OCI-LY3 (cell line): ENCODE measurements around the gene HS3ST3B1.

Source experiments
- H2AFZ ChIP-seq: fragments of 200-600, 300-600 bp; shearing (Covaris generic); 2 replicates; pipeline ENCODE4 v1.6.0; 2014; ENCODE audit warnings: antibody characterized with exemption, low read depth, low read length
- H3K27ac ChIP-seq: fragments of 200-600, 300-600 bp; sonication (generic); 2 replicates; pipeline ENCODE4 v1.5.1; 2014; ENCODE audit warnings: mild to moderate bottlenecking, low read length, moderate library complexity, mixed read lengths
- H3K27me3 ChIP-seq: fragments of 200-600, 300-600 bp; sonication (generic); 2 replicates; pipeline ENCODE4 v1.6.1; 2014; ENCODE audit warnings: low read depth, low read length, mixed read lengths
- H3K36me3 ChIP-seq: fragments of 200-600, 300-600 bp; sonication (generic); replicated peaks from 2 replicates; pipeline ENCODE3; 2014; ENCODE audit warnings: low read depth, low read length, mixed read lengths
- H3K4me1 ChIP-seq: fragments of 300-600, 200-600 bp; sonication (generic); 2 replicates; pipeline ENCODE4 v1.6.1; 2014; ENCODE audit warnings: low read length, mixed read lengths
- H3K4me2 ChIP-seq: fragments of 200-600, 300-600 bp; sonication (generic); 2 replicates; pipeline ENCODE4 v1.6.1; 2014; ENCODE audit warnings: low read length, mixed read lengths
- H3K4me3 ChIP-seq: fragments of 300-600, 200-600 bp; sonication (generic); 2 replicates; pipeline ENCODE4 v1.5.1; 2014; ENCODE audit warnings: antibody characterized with exemption, mild to moderate bottlenecking, low read length, moderate library complexity
- H3K79me2 ChIP-seq: fragments of 300-600, 200-600 bp; shearing (Covaris generic); 2 replicates; pipeline ENCODE4 v1.6.1; 2014; ENCODE audit warnings: mild to moderate bottlenecking, low read length, mixed read lengths
- H3K9ac ChIP-seq: fragments of 300-600, 200-600 bp; shearing (Covaris generic); 2 replicates; pipeline ENCODE4 v1.6.0; 2014; ENCODE audit warnings: mild to moderate bottlenecking, low read length, moderate library complexity
- H3K9me3 ChIP-seq: fragments of 200-600, 300-600 bp; shearing (Covaris generic); 2 replicates; pipeline ENCODE4 v1.6.1; 2014; ENCODE audit warnings: low read length, mixed read lengths; ENCODE audit not compliant: insufficient read depth
- H4K20me1 ChIP-seq: fragments of 200-600, 300-600 bp; sonication (generic); 2 replicates; pipeline ENCODE4 v1.6.1; 2016; ENCODE audit warnings: low read length, mixed read lengths; ENCODE audit not compliant: insufficient read depth
- CTCF ChIP-seq: fragments of 200-600, 300-600 bp; sonication (generic); IDR thresholded peaks from 2 replicates; pipeline ENCODE4 v1.5.1; 2014; ENCODE audit warnings: antibody characterized with exemption, low read length, low read depth
- EZH2phosphoT487 ChIP-seq: fragments of 200-600 bp; shearing (Covaris generic); IDR thresholded peaks from 2 replicates; pipeline ENCODE4 v1.6.1; 2018; ENCODE audit warnings: antibody characterized with exemption, mixed run types, low read depth

The HS3ST3B1 gene

GRCh38 chr17:14300575-14301278, at the start of gene HS3ST3B1:
TSS of gene HS3ST3B1 (plus strand) at chr17:14301081. CDS start at chr17:14301519, 438 bp downstream.
- no peak within 1 kb of the TSS for H3K4me2 ChIP-seq
- no peaks in the 10 kb centered on the region for H4K20me1 ChIP-seq
- no peaks in the 10 kb centered on the region for H3K36me3 ChIP-seq
- H3K9ac ChIP-seq: no peak within 1 kb of the TSS
- no peak within 1 kb of the TSS for H3K27ac ChIP-seq
- no peaks in the 10 kb centered on the region for H3K4me1 ChIP-seq
- H3K79me2 ChIP-seq: no peaks in the 10 kb centered on the region
- H2AFZ ChIP-seq: no peak within 1 kb of the TSS
- no peaks in the 10 kb centered on the region for H3K27me3 ChIP-seq
- H3K4me3 ChIP-seq: no peak within 1 kb of the TSS
- no peaks in the 10 kb centered on the region for H3K9me3 ChIP-seq
- TF ChIP-seq CTCF: no peak

- Histone ChIP-seq H3K4me1 (no peaks in the 10 kb centered on the region), H3K9me3 (no peaks in the 10 kb centered on the region), H3K4me3 (no peak overlapping the region), H3K27ac (no peak overlapping the region), H3K36me3 (no peaks in the 10 kb centered on the region), H3K9ac (no peak overlapping the region), H3K27me3 (no peaks in the 10 kb centered on the region), H4K20me1 (no peaks in the 10 kb centered on the region), H2AFZ (no peak overlapping the region), H3K4me2 (no peak overlapping the region), H3K79me2 (no peaks in the 10 kb centered on the region)
- TF ChIP-seq CTCF (no peak), EZH2phosphoT487 (no peak)
These were observed 39.5 kb upstream of the HS3ST3B1 start for GRCh38 chr17:14261406-14261805.

- Histone ChIP-seq H3K27me3 (no peaks in the 10 kb centered on the region), H3K36me3 (no peaks in the 10 kb centered on the region), H2AFZ (no peak overlapping the region), H3K9me3 (no peaks in the 10 kb centered on the region), H3K9ac (no peak overlapping the region), H3K4me2 (no peak overlapping the region), H3K79me2 (no peaks in the 10 kb centered on the region), H3K4me1 (no peaks in the 10 kb centered on the region), H3K4me3 (no peak overlapping the region), H3K27ac (no peak overlapping the region), H4K20me1 (no peaks in the 10 kb centered on the region)
- no peak for TF ChIP-seq EZH2phosphoT487
- no peak for TF ChIP-seq CTCF
These were observed 32.6 kb upstream of the HS3ST3B1 start for GRCh38 chr17:14268264-14268663.

DNA sequence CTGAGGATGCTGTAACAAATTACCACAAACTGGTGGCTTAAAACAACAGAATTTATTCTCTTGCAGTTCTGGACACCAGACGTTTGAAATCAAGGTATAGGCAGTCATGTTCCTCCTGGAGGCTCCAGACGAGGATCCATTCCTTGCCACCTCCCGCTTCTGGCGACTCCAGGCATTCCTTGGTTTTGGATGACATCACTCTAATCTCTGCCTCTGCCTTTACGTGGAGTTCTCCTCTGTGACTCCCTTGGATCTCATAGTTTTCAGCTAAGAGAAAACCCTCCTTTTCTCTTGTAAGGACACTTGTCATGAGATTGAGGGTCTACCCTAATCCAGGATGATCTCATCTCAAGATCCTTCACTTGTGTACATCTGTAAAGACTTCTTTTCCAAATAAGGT, 31.4 kb upstream of the HS3ST3B1 start:
- Histone ChIP-seq H3K27me3 (no peaks in the 10 kb centered on the region), H3K9me3 (no peaks in the 10 kb centered on the region), H2AFZ (no peak overlapping the region), H3K27ac (no peak overlapping the region), H3K36me3 (no peaks in the 10 kb centered on the region), H3K9ac (no peak overlapping the region), H3K79me2 (no peaks in the 10 kb centered on the region), H4K20me1 (no peaks in the 10 kb centered on the region), H3K4me1 (no peaks in the 10 kb centered on the region), H3K4me3 (no peak overlapping the region), H3K4me2 (no peak overlapping the region)
- TF ChIP-seq CTCF (no peak), EZH2phosphoT487 (no peak)
